Measurements from ENCODE around the gene GEMIN7.

Gene GEMIN7

GRCh38 chr19:45061965-45062364 lies 17.1 kb upstream of the GEMIN7 start:
- no peak for DNase-seq (ENCODE audit: low read depth)

GRCh38 chr19:45063851-45064801 lies 14.9 kb upstream of the GEMIN7 start:
- DNase-seq (ENCODE audit: low read depth) = no peak

GRCh38 chr19:45066921-45067661 lies 12.0 kb upstream of the GEMIN7 start:
- no peak for DNase-seq (ENCODE audit: low read depth)

GRCh38 chr19:45068041-45068440 lies 11.0 kb upstream of the GEMIN7 start:
- no peak for DNase-seq (ENCODE audit: low read depth)

GRCh38 chr19:45069056-45069455 lies 10.0 kb upstream of the GEMIN7 start:
- DNase-seq (ENCODE audit: low read depth) = no peak

GRCh38 chr19:45070214-45070613 lies 8.8 kb upstream of the GEMIN7 start:
- no peak for DNase-seq (ENCODE audit: low read depth)

- DNase-seq (ENCODE audit: low read depth) = no peak
Observed at GRCh38 chr19:45070861-45071544, 8.1 kb upstream of the GEMIN7 start.

GRCh38 chr19:45071545-45071938 lies 7.5 kb upstream of the GEMIN7 start:
- DNase-seq (ENCODE audit: low read depth) = no peak

GRCh38 chr19:45071969-45072790 lies 6.9 kb upstream of the GEMIN7 start:
- no peak for DNase-seq (ENCODE audit: low read depth)

GRCh38 chr19:45074744-45075300 lies 4.2 kb upstream of the GEMIN7 start:
- no peak for DNase-seq (ENCODE audit: low read depth)

GRCh38 chr19:45075301-45076028 lies 3.6 kb upstream of the GEMIN7 start:
- DNase-seq (ENCODE audit: low read depth) = no peak

- no peak for DNase-seq (ENCODE audit: low read depth)
Observed at GRCh38 chr19:45076029-45076850, 2.8 kb upstream of the GEMIN7 start, which contains the start of gene ZNF296. Gene ZNF296, minus strand, starts transcription at chr19:45076478. Its CDS starts 105 bp downstream, at chr19:45076373.

- no peak for DNase-seq (ENCODE audit: low read depth)
Observed at GRCh38 chr19:45076851-45077730, 2.0 kb upstream of the GEMIN7 start.

- no peak for DNase-seq (ENCODE audit: low read depth)
Observed at GRCh38 chr19:45078390-45079062, 534 bp upstream of the GEMIN7 start.

- no peak for DNase-seq (ENCODE audit: low read depth)
Observed at GRCh38 chr19:45079911-45080370, 881 bp downstream of the GEMIN7 start.

- no peak for DNase-seq (ENCODE audit: low read depth)
Observed at GRCh38 chr19:45082170-45082569, 3.1 kb downstream of the GEMIN7 start.

- no peak for DNase-seq (ENCODE audit: low read depth)
Observed at GRCh38 chr19:45086480-45086879, 7.4 kb downstream of the GEMIN7 start.

GRCh38 chr19:45087531-45087930 lies 8.5 kb downstream of the GEMIN7 start:
- no peak for DNase-seq (ENCODE audit: low read depth)
